ENCODE results near the gene SLC35G4. TPM values are rescaled to one million over a fixed set of nuclear protein-coding genes. Genes with fewer than 3 reads are reported as not detected.
A peak's percentile ranks its signal among the peaks of the same experiment; 100 is the strongest.

Gene SLC35G4
- total RNA-seq, 1 donor from 2014 or later = not detected

- TF ChIP-seq POLR2AphosphoS5 (IDR thresholded peaks at IDR 0.05; ENCODE audit: insufficient read depth in 1 of 2, low read depth in 1 of 2) (no peak), POLR2A (IDR thresholded peaks at IDR 0.05) (no peak), CTCF (IDR thresholded peaks at IDR 0.05) (no peak)
- Histone ChIP-seq H3K4me3 (no peak overlapping the region), H3K36me3 (no peaks in the 10 kb centered on the region), H3K4me1 (no peaks in the 10 kb centered on the region), H3K9me3 (no peaks in the 10 kb centered on the region), H3K27ac (no peak overlapping the region), H3K27me3 (no peaks in the 10 kb centered on the region)
- intact Hi-C loops (cut with DNase I) = no loop called here
- DNase-seq (ENCODE audit: extremely low spot score in 2 of 2) = peak in 1 of 2 donors; percentile 52
These were observed 39.3 kb upstream of the SLC35G4 start for GRCh38 chr18:11570073-11570588.

- no peak overlapping the region for H3K4me3 ChIP-seq
- H3K27ac ChIP-seq = no peak overlapping the region
- TF ChIP-seq POLR2AphosphoS5 (IDR thresholded peaks at IDR 0.05; ENCODE audit: insufficient read depth in 1 of 2, low read depth in 1 of 2) (no peak), POLR2A (IDR thresholded peaks at IDR 0.05) (no peak), CTCF (IDR thresholded peaks at IDR 0.05) (no peak)
- H3K4me1 ChIP-seq = no peaks in the 10 kb centered on the region
- no peaks in the 10 kb centered on the region for H3K36me3 ChIP-seq
- no peaks in the 10 kb centered on the region for H3K27me3 ChIP-seq
- intact Hi-C loops (cut with DNase I) = no loop called here
- DNase-seq (ENCODE audit: extremely low spot score in 2 of 2) = no peak
- no peaks in the 10 kb centered on the region for H3K9me3 ChIP-seq
These were observed 38.5 kb upstream of the SLC35G4 start for GRCh38 chr18:11570769-11571412.

GRCh38 chr18:11572201-11572600 is 37.2 kb upstream of the SLC35G4 start:
- Histone ChIP-seq H3K4me3 (no peak overlapping the region), H3K27ac (no peak overlapping the region), H3K4me1 (no peaks in the 10 kb centered on the region), H3K36me3 (no peaks in the 10 kb centered on the region), H3K9me3 (no peaks in the 10 kb centered on the region), H3K27me3 (no peaks in the 10 kb centered on the region)
- DNase-seq (ENCODE audit: extremely low spot score in 2 of 2) = no peak
- TF ChIP-seq POLR2AphosphoS5 (IDR thresholded peaks at IDR 0.05; ENCODE audit: insufficient read depth in 1 of 2, low read depth in 1 of 2) (no peak), CTCF (IDR thresholded peaks at IDR 0.05) (no peak)
- intact Hi-C loops (cut with DNase I) = no loop called here

- intact Hi-C loops (cut with DNase I) = no loop called here
- no peaks in the 10 kb centered on the region for H3K27me3 ChIP-seq
- no peaks in the 10 kb centered on the region for H3K9me3 ChIP-seq
These were observed 34.9 kb upstream of the SLC35G4 start for GRCh38 chr18:11574545-11574944.

More at GRCh38 chr18:11574545-11574944, 34.9 kb upstream of the SLC35G4 start:
- Histone ChIP-seq H3K36me3 (no peaks in the 10 kb centered on the region), H3K27ac (no peak overlapping the region), H3K4me1 (no peaks in the 10 kb centered on the region), H3K4me3 (no peak overlapping the region)
- no peak for DNase-seq (ENCODE audit: extremely low spot score in 2 of 2)
- TF ChIP-seq POLR2A (IDR thresholded peaks at IDR 0.05) (no peak), CTCF (IDR thresholded peaks at IDR 0.05) (no peak), POLR2AphosphoS5 (IDR thresholded peaks at IDR 0.05; ENCODE audit: insufficient read depth in 1 of 2, low read depth in 1 of 2) (no peak)
